Measurements from ENCODE around the gene PTPN3.

Gene PTPN3

GRCh38 chr9:109451311-109452025 is 46.6 kb downstream of the PTPN3 start:
- DNase-seq, result no peak

DNA sequence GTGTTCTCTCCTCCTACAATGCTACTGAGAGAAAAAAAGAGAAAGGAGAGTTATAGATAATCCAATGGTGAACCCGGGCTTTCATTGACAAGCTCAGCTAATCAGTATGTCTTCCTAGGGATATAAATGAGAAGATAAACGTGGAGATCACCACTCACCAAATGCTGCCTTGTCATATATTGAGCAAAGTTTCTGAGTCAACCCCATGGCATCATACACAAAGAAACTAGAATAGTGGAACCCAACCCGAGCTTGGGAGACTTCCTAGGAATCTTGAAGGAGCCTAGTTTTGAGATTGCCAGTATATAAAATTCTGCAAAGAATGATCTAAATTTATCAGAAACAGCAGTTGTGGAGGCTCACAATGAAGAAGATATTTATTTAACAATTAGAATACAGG is 47.8 kb downstream of the PTPN3 start:
- DNase-seq, result no peak

GRCh38 chr9:109449036-109449798 is 48.9 kb downstream of the PTPN3 start:
- no peak for DNase-seq

DNA sequence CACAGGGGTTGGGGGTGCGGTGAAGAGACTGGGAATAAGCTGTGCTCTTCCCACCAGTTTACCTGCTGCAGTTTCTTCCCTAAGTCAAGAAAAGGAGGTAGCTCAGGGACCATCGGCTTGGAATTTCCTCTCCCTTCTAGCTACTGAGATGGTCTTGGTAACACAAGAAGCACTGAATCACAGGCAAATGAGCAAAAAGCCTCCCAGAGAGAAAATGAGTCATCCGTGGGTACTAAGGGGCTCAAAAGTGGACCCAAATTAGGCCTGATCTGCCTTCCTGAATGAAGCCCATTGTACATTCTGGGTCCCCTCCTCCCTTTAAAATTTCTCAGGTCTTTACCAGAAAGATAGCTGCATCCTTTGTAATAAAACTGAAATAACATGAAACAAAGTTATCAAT is 49.9 kb downstream of the PTPN3 start:
- DNase-seq, result peak; percentile 20

GRCh38 chr9:109447329-109448076 is 50.6 kb downstream of the PTPN3 start:
- peak; percentile 63 for DNase-seq

GRCh38 chr9:109444771-109445320 is 53.3 kb downstream of the PTPN3 start:
- DNase-seq, result no peak

DNA sequence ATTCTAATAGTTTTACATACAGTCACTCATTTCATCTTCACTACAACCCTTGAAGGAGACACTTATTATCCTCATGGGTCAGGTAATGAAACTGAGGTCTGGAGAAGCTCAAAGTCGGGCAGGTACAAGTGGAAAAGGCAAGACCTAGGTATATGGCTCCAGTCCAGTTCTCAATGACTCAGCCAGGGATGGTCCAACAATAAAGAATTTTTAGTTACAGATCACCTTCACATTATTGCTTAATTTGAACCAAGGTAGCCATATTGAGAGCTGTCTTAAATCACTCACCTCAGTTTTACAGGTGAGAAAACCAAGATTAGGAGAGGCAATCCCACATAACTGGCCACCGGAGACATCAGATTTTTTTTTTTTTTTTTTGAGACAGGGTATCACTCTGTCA is 55.4 kb downstream of the PTPN3 start:
- DNase-seq, result no peak

DNA sequence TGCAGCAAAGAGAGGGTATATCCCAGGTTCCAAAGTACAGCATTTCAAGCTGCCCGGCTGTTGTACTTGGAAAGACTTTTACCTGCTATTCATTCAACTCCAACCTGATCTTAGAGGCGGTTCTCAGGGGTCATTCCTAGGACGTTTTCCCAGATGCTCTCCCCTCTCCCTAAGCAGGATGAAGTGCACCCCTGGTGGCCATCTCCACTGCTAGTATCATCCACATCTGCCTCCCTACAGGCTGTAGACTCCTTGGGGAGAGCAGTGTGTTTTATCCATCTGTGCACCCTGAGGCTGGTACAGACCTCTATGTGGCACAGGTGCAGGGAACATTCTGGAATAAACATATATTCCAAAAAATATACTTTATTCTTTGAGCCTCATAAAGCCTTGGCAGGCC is 56.8 kb downstream of the PTPN3 start:
- DNase-seq, result no peak

GRCh38 chr9:109440797-109441287 is 57.3 kb downstream of the PTPN3 start:
- peak; percentile 85 for DNase-seq

- DNase-seq, result peak; percentile 19
These were observed 58.0 kb downstream of the PTPN3 start for GRCh38 chr9:109440117-109440515.

DNA sequence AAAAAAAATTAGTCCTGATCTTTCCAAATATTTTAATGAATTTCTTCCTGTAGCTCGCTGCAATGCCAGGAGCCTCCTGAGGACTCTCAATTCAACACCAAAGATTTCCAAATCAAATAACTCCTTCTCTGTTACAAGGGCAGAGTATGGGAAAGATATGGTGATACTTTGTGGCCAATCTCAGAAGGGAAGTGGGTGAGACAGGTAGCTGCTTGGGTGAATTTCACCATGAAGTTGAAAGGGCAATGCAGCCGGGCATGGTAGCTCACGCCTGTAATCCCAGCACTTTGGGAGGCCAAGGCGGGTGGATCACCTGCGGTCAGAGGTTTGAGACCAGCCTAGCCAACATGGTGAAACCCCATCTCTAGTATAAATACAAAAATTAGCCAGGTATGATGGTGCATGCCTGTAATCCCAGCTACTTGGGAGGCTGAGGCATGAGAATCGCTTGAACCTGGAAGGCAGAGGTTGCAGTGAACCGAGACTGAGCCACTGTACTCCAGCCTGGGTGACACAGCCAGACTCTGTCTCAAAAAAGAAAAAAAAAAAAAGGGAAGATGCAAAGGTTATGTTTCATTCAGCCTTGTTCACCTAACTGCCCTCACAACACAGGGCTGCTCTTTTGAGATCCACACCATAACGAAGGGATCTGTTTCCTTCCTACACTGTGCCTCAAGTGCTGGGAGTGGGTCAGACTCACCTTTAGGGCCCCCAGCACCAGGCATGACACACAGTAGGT is 58.6 kb downstream of the PTPN3 start:
- no peak for DNase-seq

- DNase-seq, result no peak
These were observed 60.8 kb downstream of the PTPN3 start for GRCh38 chr9:109437286-109437685.

GRCh38 chr9:109436071-109436470 is 62.0 kb downstream of the PTPN3 start:
- no peak for DNase-seq

DNA sequence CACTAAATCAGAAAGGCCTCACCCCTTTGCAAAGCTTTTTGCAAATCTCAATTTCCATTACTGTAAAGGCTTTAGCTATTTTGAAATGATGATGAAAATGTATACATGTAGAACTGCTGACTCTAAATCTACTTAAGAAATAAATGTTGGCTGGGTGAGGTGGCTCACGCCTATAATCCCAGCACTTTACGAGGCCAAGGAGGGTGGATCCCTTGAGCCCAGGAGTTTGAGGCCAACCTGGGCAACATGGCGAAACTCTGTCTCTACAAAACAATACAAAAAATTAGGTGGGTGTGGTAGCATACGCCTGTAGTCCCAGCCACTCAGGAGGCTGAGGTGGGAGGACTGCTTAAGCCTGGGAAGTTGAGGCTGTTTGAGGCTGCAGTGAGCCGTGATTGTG is 64.6 kb downstream of the PTPN3 start:
- no peak for DNase-seq

DNA sequence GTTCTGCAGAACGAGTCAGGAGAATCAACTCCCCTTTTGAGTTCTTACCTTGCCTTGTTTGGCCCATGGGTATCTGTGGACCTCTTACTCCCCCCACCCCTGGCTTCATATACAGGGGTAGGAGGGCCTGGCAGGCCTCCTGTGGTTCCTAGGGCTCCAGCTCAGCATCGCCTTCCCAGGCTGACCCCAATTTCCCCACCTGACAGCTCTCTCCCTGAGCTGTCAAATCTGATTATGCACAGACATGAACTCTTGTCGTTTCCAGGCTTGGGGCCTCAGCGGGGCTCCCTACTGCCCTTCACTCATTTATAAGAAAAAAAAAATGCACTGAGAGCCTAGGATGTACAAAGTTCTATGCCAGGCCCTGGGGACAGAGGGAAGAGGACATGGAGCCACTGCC is 67.9 kb downstream of the PTPN3 start:
- DNase-seq, result no peak

- no peak for DNase-seq
These were observed 69.3 kb downstream of the PTPN3 start for GRCh38 chr9:109428854-109429253.

GRCh38 chr9:109427886-109428285 is 70.2 kb downstream of the PTPN3 start:
- no peak for DNase-seq

- no peak for DNase-seq
These were observed 71.3 kb downstream of the PTPN3 start for GRCh38 chr9:109426626-109427402.

DNA sequence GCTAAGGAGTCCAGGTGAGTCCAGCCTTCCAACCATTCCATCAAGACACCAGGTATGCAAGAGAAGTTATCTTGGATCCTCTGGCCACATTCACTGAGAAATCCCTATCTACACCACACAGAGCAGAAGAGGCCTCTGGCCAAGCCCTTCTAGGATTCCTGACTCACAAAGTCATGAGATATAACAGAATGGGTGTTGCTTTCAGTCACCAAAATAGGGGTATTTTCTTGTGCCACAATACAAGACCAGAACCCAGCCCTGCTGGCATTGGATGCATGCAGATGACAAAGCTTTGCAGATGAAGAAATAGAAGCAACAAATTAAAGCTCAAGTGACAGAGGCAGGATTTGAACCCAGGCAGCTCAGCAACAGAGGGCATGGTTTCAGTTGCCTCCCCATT is 73.5 kb downstream of the PTPN3 start:
- no peak for DNase-seq

DNA sequence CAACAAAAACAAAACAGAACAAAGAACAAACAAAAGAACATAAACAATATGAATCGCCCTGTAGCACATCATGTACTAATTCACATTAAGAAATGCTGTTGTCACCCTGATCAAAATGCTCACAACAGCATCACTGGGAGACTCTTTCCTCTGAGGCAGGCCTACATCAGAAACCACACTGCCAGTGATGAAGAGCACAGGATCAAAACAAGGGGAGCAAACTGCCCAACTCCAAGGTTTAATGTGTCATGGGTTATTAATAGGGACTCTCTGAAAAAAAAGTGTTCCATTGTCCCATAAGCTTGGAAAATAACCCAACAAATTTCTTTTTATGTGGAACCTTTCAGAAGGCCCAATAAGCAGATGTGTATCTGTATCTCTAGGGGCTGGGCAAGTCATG is 74.2 kb downstream of the PTPN3 start:
- DNase-seq, result no peak

DNA sequence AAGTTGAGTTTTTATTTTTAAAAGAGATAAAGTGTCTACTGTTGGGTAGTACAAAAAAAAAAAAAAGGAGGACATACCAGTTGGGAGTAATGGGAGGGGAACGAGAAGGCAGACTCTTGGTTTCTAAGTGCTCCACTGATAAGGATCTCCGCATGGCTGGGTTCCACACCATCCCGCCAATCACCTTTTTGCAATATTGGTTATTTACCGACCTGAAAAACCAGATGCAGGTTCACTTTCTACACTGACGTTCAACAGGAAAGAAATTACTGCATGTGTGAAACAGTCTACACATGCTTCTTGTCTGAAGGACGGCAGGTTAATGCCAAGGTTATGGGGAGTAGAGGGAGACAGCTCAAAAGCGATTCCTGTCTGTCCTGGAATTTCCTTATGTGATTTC is 75.5 kb downstream of the PTPN3 start:
- DNase-seq, result no peak
